HepG2 (cell line): ENCODE results near the gene TMEM238. TPM values are rescaled to one million over a fixed set of nuclear protein-coding genes. Genes with fewer than 3 reads are reported as not detected.

Experiments used
- CERS6 ChIP-seq: sonication (generic); formaldehyde crosslinking; IDR thresholded peaks from 2 replicates; pipeline ENCODE4 v1.5.0; 2020; ENCODE audit warnings: missing genetic modification reagents
- MTA3 ChIP-seq: sonication (generic); formaldehyde crosslinking; IDR thresholded peaks from 2 replicates; pipeline ENCODE4 v1.4.0; 2020; ENCODE audit warnings: missing genetic modification reagents
- NBN ChIP-seq: fragments of 450-650 bp; conservative IDR thresholded peaks from 2 replicates; pipeline ENCODE4 v1.6.1; 2017
- NFE2L2 ChIP-seq: fragments of 150-350 bp; IDR thresholded peaks from 2 replicates; pipeline ENCODE4 v1.6.1; 2014; ENCODE audit warnings: low read length
- NPAS2 ChIP-seq: sonication (generic); formaldehyde crosslinking; IDR thresholded peaks from 2 replicates; pipeline ENCODE4 v1.8.0; 2022; ENCODE audit warnings: mild to moderate bottlenecking, missing genetic modification reagents, borderline replicate concordance
- SOX13 ChIP-seq, 3 experiments: fragments of 450-650 bp in 1 of 3; sonication (generic) in 1 of 3; formaldehyde crosslinking in 1 of 3; IDR thresholded peaks in 2 of 3; conservative IDR thresholded peaks in 1 of 3; 2 replicates each; pipeline versions ENCODE4 v1.5.0 to v1.6.1; 2016 to 2020; ENCODE audit warnings: antibody characterized with exemption in 1 of 3, mild to moderate bottlenecking in 1 of 3, missing compliant biosample characterization in 1 of 3, missing genetic modification reagents in 1 of 3, moderate library complexity in 1 of 3
- STAT5B ChIP-seq: sonication (generic); formaldehyde crosslinking; IDR thresholded peaks from 2 replicates; pipeline ENCODE4 v1.4.0; 2020; ENCODE audit warnings: missing genetic modification reagents
- ZBTB7A ChIP-seq: sonication (generic); formaldehyde crosslinking; IDR thresholded peaks from 2 replicates; pipeline ENCODE4 v1.8.0; 2022; ENCODE audit warnings: mild to moderate bottlenecking, missing genetic modification reagents
- ZFAT ChIP-seq: sonication (generic); formaldehyde crosslinking; conservative IDR thresholded peaks from 2 replicates; pipeline ENCODE4 v1.8.1; 2023; ENCODE audit warnings: missing genetic modification reagents, inconsistent platforms
- ZFX ChIP-seq: sonication (generic); formaldehyde crosslinking; IDR thresholded peaks from 2 replicates; pipeline ENCODE4 v1.4.0; 2020; ENCODE audit warnings: mild to moderate bottlenecking, low read depth, missing genetic modification reagents, moderate library complexity
- ZMAT3 ChIP-seq: sonication (generic); formaldehyde crosslinking; conservative IDR thresholded peaks from 2 replicates; pipeline ENCODE4 v1.7.0; 2021; ENCODE audit warnings: missing genetic modification reagents
- ZNF160 ChIP-seq: sonication (generic); formaldehyde crosslinking; IDR thresholded peaks from 2 replicates; pipeline ENCODE4 v1.8.0; 2022; ENCODE audit warnings: mild to moderate bottlenecking, inconsistent platforms, missing genetic modification reagents
- ZNF180 ChIP-seq: sonication (generic); formaldehyde crosslinking; IDR thresholded peaks from 2 replicates; pipeline ENCODE4 v1.4.0; 2020; ENCODE audit warnings: low read depth, missing genetic modification reagents, borderline replicate concordance
- ZNF253 ChIP-seq: sonication (generic); formaldehyde crosslinking; IDR thresholded peaks from 2 replicates; pipeline ENCODE4 v1.8.0; 2022; ENCODE audit warnings: mild to moderate bottlenecking, missing genetic modification reagents, borderline replicate concordance
- ZNF343 ChIP-seq: sonication (generic); formaldehyde crosslinking; IDR thresholded peaks from 2 replicates; pipeline ENCODE4 v1.4.0; 2020; ENCODE audit warnings: mild to moderate bottlenecking, missing genetic modification reagents
- ZNF350 ChIP-seq: sonication (generic); formaldehyde crosslinking; IDR thresholded peaks from 2 replicates; pipeline ENCODE4 v1.4.0; 2020; ENCODE audit warnings: mild to moderate bottlenecking, low read depth, missing genetic modification reagents, borderline replicate concordance
- ZNF460 ChIP-seq: sonication (generic); formaldehyde crosslinking; IDR thresholded peaks from 2 replicates; pipeline ENCODE4 v1.5.1; 2020; ENCODE audit warnings: missing genetic modification reagents, mild to moderate bottlenecking, borderline replicate concordance
- ZNF543 ChIP-seq: sonication (generic); formaldehyde crosslinking; IDR thresholded peaks from 2 replicates; pipeline ENCODE4 v1.4.0; 2020; ENCODE audit warnings: mild to moderate bottlenecking, missing genetic modification reagents
- ZNF547 ChIP-seq: sonication (generic); formaldehyde crosslinking; IDR thresholded peaks from 2 replicates; pipeline ENCODE4 v1.5.1; 2020; ENCODE audit warnings: mild to moderate bottlenecking, missing genetic modification reagents
- ZNF878 ChIP-seq: sonication (generic); formaldehyde crosslinking; IDR thresholded peaks from 2 replicates; pipeline ENCODE4 v1.8.1; 2023; ENCODE audit warnings: mild to moderate bottlenecking, missing genetic modification reagents, moderate library complexity
- ZSCAN29 ChIP-seq: sonication (generic); formaldehyde crosslinking; conservative IDR thresholded peaks from 2 replicates; pipeline ENCODE4 v1.4.0; 2020; ENCODE audit warnings: mild to moderate bottlenecking, missing genetic modification reagents
- polyA plus RNA-seq, 8 experiments: library from polyadenylated mRNA; depleted of rRNA in 3 of 8; stranded (reverse) in 7 of 8; unstranded in 1 of 8; fragments of >200 nt; fragmentation: Illumina TruSeq in 4 of 8; extraction: Trizol in 4 of 8; gene quantifications; 2 replicates each; pipeline versions ENCODE4 v1.2.1 to v1.2.3, GENCODE V29; 2011 to 2016; ENCODE audit warnings: low read depth in 4 of 8, missing spikeins in 1 of 8, mixed read lengths in 1 of 8; ENCODE audit not compliant: insufficient read depth in 1 of 8
- total RNA-seq, 5 experiments: library from RNA; depleted of rRNA; stranded (reverse); fragments of >200 nt; fragmentation: Illumina TruSeq; extraction: Trizol; gene quantifications; 2 replicates each; pipeline ENCODE4 v1.2.3, GENCODE V29; 2016; ENCODE audit warnings: low read depth in 1 of 5
- TF ChIP-seq, protein P1 (sequence below): sonication (generic); formaldehyde crosslinking; IDR thresholded peaks from 2 replicates; pipeline ENCODE4 v1.5.0; 2020; ENCODE audit warnings: missing genetic modification reagents
- TF ChIP-seq, protein P2 (sequence below): sonication (generic); formaldehyde crosslinking; IDR thresholded peaks from 2 replicates; pipeline ENCODE4 v1.9.0; 2021; ENCODE audit warnings: missing genetic modification reagents, borderline replicate concordance
- TF ChIP-seq, protein P3 (sequence below): sonication (generic); formaldehyde crosslinking; IDR thresholded peaks from 2 replicates; pipeline ENCODE4 v1.5.0; 2020; ENCODE audit warnings: missing genetic modification reagents

TMEM238 gene
- total and polyA plus RNA-seq, 2 of the 13 experiments (the other 11 are each of a cell fraction or from before 2014, with no cell fraction given): not detected

- TF ChIP-seq CERS6 (CRISPR knock-in tag) (no peak), ZFAT (no peak), ZNF343 (CRISPR knock-in tag) (no peak), MTA3 (CRISPR knock-in tag) (no peak), ZNF547 (CRISPR knock-in tag) (no peak), ZNF350 (CRISPR knock-in tag) (no peak), NBN (no peak), STAT5B (no peak), ZBTB7A (peak; percentile 11; the same call in 1 of the 2 replicates), ZSCAN29 (CRISPR knock-in tag) (no peak), ZFX (CRISPR knock-in tag) (peak; percentile 80), ZNF180 (CRISPR knock-in tag) (no peak), ZNF253 (no peak), ZNF160 (CRISPR knock-in tag) (no peak), ZMAT3 (CRISPR knock-in tag) (0 out of 2 replicates have a peak, but pooled peaks have one; percentile 36), SOX13 (IDR thresholded peaks at IDR 0.05) (no peak), SOX13 (CRISPR knock-in tag; conservative IDR thresholded peaks at IDR 0.05 in 1 of 2, IDR thresholded peaks at IDR 0.05 in 1 of 2) (peak in 1 of 2 experiments; percentile 22; a peak in 1 of 4 replicates), ZNF460 (CRISPR knock-in tag) (no peak), ZNF878 (CRISPR knock-in tag) (no peak), NPAS2 (CRISPR knock-in tag) (no peak), NFE2L2 (no peak), ZNF543 (CRISPR knock-in tag) (no peak)
- TF ChIP-seq, protein P1, sequence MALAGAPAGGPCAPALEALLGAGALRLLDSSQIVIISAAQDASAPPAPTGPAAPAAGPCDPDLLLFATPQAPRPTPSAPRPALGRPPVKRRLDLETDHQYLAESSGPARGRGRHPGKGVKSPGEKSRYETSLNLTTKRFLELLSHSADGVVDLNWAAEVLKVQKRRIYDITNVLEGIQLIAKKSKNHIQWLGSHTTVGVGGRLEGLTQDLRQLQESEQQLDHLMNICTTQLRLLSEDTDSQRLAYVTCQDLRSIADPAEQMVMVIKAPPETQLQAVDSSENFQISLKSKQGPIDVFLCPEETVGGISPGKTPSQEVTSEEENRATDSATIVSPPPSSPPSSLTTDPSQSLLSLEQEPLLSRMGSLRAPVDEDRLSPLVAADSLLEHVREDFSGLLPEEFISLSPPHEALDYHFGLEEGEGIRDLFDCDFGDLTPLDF: no peak
- TF ChIP-seq, protein P2, sequence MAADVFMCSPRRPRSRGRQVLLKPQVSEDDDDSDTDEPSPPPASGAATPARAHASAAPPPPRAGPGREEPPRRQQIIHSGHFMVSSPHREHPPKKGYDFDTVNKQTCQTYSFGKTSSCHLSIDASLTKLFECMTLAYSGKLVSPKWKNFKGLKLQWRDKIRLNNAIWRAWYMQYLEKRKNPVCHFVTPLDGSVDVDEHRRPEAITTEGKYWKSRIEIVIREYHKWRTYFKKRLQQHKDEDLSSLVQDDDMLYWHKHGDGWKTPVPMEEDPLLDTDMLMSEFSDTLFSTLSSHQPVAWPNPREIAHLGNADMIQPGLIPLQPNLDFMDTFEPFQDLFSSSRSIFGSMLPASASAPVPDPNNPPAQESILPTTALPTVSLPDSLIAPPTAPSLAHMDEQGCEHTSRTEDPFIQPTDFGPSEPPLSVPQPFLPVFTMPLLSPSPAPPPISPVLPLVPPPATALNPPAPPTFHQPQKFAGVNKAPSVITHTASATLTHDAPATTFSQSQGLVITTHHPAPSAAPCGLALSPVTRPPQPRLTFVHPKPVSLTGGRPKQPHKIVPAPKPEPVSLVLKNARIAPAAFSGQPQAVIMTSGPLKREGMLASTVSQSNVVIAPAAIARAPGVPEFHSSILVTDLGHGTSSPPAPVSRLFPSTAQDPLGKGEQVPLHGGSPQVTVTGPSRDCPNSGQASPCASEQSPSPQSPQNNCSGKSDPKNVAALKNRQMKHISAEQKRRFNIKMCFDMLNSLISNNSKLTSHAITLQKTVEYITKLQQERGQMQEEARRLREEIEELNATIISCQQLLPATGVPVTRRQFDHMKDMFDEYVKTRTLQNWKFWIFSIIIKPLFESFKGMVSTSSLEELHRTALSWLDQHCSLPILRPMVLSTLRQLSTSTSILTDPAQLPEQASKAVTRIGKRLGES (CRISPR knock-in tag): no peak
- TF ChIP-seq, protein P3, sequence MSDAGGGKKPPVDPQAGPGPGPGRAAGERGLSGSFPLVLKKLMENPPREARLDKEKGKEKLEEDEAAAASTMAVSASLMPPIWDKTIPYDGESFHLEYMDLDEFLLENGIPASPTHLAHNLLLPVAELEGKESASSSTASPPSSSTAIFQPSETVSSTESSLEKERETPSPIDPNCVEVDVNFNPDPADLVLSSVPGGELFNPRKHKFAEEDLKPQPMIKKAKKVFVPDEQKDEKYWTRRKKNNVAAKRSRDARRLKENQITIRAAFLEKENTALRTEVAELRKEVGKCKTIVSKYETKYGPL (CRISPR knock-in tag): no peak
Observed at GRCh38 chr19:55377356-55378131, 6.5 kb downstream of the TMEM238 start (continued).
